ENCODE measurements around the gene CCDC146. TPM values are rescaled to one million over a fixed set of nuclear protein-coding genes. Genes with fewer than 3 reads are reported as not detected.
A peak's percentile ranks its signal among the peaks of the same experiment; 100 is the strongest.

CCDC146 gene
- total and polyA plus RNA-seq, 2 experiments from 2014 or later: 5.9 to 13.6 TPM

DNA sequence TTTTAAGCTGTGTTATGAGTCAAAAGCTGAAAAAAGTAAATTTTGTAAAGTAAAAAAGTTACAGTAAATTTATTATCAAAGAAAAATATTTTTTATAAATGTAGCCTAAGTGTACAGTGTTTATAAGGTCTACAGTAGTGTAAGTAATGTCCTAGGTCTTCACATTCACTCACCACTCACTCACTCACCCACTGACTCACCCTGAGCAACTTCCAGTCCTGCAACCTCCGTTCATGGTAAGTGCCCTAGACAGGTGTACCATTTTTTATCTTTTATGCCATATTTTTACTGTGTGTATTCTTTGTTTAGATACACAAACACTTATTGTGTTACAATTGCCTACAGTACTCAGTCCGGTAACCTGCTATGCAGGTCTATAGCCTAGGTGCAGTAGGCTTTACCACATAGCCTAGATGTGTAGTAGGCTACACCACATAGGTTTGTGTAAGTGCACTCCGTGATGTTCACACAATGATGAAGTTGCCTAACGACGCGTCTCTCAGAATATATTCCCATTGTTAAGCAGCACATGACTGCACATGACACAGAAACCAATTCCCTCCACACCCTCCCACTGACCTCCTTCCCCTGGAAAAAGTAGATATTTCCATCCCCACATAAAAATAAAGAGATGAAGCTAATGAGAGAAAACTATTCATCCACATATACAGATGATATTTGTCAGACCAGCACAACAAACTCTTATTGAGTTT lies 122.0 kb downstream of the CCDC146 start:
- Histone ChIP-seq H3K4me1 (ENCODE audit: low read depth) (peaks cover 49% of the 10 kb centered on the region), H3K27ac (peak overlapping the region; percentile 97), H3K36me3 (no peaks in the 10 kb centered on the region), H3K9me3 (ENCODE audit: low read depth) (no peaks in the 10 kb centered on the region), H3K4me3 (no peak overlapping the region), H3K27me3 (no peaks in the 10 kb centered on the region)
- no peak for DNase-seq (ENCODE audit: low read depth in 1 of 2, low spot score in 1 of 2)
- TF ChIP-seq, protein P1, sequence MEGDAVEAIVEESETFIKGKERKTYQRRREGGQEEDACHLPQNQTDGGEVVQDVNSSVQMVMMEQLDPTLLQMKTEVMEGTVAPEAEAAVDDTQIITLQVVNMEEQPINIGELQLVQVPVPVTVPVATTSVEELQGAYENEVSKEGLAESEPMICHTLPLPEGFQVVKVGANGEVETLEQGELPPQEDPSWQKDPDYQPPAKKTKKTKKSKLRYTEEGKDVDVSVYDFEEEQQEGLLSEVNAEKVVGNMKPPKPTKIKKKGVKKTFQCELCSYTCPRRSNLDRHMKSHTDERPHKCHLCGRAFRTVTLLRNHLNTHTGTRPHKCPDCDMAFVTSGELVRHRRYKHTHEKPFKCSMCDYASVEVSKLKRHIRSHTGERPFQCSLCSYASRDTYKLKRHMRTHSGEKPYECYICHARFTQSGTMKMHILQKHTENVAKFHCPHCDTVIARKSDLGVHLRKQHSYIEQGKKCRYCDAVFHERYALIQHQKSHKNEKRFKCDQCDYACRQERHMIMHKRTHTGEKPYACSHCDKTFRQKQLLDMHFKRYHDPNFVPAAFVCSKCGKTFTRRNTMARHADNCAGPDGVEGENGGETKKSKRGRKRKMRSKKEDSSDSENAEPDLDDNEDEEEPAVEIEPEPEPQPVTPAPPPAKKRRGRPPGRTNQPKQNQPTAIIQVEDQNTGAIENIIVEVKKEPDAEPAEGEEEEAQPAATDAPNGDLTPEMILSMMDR (IDR thresholded peaks at IDR 0.05; ENCODE audit: low read depth, low read length): no peak

DNA sequence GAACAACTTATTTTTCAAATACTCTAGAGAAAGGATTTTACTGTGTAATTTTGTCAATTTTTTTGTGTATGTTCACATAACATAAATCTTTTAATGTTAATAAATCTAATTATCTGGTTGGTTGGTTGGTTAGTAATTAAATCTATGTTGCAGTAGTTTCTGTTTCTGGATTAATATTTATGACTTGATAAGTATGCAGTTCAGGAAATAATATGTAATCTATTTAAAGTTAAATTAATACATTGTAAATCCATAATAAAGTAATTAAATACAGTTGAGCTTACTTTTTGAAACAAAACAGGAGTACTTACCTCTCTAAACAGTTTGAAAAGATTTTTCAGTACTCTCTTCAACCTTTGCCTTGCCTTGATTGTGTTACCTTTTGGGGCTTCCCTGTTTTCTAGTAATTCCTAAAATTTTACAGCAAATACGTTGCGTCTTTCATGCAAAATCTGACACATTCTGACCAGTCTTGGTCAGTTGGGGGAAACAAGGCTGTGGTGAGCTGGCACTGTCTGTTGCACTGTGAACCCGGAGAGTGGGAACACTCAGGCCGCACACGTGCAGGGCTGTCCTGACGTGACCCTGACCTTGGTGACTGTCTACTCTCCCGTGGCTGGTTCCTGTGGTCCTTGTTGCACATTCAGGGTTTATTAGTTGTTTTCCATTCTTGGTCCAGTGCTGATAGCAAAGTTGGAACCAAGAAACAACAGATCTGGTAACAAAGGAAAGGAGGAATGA lies 122.8 kb downstream of the CCDC146 start:
- TF ChIP-seq, protein P1 (IDR thresholded peaks at IDR 0.05; ENCODE audit: low read depth, low read length): no peak

DNA sequence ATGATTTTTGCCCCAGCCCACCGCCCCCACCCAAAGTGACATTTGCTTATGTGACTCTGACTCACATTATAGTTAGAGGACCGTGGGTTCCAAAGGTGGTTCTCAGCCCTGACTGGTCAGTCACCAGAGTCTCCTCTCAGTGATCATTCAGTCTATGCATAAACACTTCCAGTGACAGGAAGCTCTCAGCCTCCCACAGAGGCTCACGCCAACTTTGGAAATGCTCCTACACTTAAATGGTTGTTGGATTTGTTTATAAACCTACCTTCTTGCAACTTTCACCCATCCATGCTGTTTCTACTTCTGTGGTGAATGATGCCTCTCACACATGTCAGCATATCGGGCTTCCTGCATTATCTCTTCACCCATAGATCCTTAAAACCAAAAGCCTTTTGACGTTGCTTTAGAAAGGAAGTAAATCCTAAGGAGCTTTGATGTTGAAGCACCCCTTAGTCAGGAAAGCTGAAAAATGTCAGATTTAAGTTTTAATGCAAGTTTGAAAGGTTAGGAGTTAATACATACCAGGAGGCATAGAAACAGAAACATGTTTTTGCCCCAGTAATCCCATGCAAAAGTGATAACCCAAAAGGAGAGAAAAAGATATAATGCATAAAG lies 123.7 kb downstream of the CCDC146 start:
- TF ChIP-seq, protein P1 (IDR thresholded peaks at IDR 0.05; ENCODE audit: low read depth, low read length): no peak
- Histone ChIP-seq H3K4me3 (no peak overlapping the region), H3K27ac (peak overlapping the region; percentile 61), H3K27me3 (no peaks in the 10 kb centered on the region), H3K36me3 (no peaks in the 10 kb centered on the region), H3K4me1 (ENCODE audit: low read depth) (peaks cover 49% of the 10 kb centered on the region), H3K9me3 (ENCODE audit: low read depth) (no peaks in the 10 kb centered on the region)
- DNase-seq (ENCODE audit: low read depth in 1 of 2, low spot score in 1 of 2): peak in 1 of 2 donors; percentile 41

More for the DNA sequence above, 122.8 kb downstream of the CCDC146 start:
- Histone ChIP-seq H3K4me3 (no peak overlapping the region), H3K9me3 (ENCODE audit: low read depth) (no peaks in the 10 kb centered on the region), H3K27ac (peak overlapping the region; percentile 61), H3K27me3 (no peaks in the 10 kb centered on the region), H3K4me1 (ENCODE audit: low read depth) (peaks cover 49% of the 10 kb centered on the region), H3K36me3 (no peaks in the 10 kb centered on the region)
- DNase-seq (ENCODE audit: low read depth in 1 of 2, low spot score in 1 of 2): peak in 1 of 2 donors; percentile 34

DNA sequence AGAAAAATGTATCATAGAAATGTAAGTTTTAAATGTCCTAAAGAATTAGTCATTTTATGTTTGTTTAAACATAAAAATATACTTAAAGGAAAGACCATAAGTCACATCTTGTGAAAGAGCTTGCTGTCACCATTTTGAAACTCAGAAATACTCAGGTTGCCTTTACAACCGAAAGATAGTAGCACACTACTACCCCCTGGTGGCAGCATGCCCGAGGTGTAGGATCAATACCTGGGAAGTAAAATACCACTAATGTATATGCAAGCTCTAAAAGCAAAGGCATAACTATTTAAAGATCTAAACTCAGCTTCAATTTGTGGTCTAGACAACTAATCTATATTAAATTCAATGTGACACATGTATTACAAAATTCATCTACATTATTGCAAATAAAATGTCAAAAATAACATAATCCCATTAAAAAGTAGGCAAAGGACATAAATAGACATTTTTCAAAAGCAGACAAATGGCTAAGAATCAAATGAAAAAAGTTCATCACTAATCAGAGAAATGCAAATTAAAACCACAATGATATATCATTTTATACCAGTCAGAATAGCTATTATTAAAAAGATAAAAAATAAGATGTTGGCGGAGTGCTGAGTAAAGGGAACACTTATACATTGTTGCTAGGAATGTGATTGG lies 124.9 kb downstream of the CCDC146 start:
- H3K27me3 ChIP-seq: no peaks in the 10 kb centered on the region
- TF ChIP-seq, protein P1 (IDR thresholded peaks at IDR 0.05; ENCODE audit: low read depth, low read length): peak; percentile 77
- H3K4me1 ChIP-seq (ENCODE audit: low read depth): peaks cover 39% of the 10 kb centered on the region
- peak; percentile 84 to 89 for DNase-seq (ENCODE audit: low read depth in 1 of 2, low spot score in 1 of 2)
- H3K36me3 ChIP-seq: no peaks in the 10 kb centered on the region
- no peak overlapping the region for H3K27ac ChIP-seq
- H3K9me3 ChIP-seq (ENCODE audit: low read depth): no peaks in the 10 kb centered on the region
- no peak overlapping the region for H3K4me3 ChIP-seq

DNA sequence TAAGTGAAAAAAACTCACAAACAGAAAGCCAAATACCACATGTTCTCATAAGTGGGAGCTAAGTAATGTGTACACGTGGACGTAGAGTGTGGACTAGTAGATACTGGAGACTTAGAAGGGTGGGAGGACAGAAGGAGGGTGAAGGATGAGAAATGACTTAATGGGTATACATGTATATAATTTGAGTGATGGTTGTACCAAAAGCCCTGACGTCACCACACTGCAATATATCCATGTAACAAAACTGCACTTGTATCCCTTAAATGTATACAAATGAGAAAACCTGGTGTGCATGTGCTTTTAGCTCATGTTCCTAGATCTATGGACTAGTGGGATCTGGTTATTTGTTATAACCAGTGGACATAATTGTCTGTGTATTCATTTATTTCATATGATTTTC lies 125.7 kb downstream of the CCDC146 start:
- H3K36me3 ChIP-seq: no peaks in the 10 kb centered on the region
- no peak for DNase-seq (ENCODE audit: low read depth in 1 of 2, low spot score in 1 of 2)
- no peak overlapping the region for H3K4me3 ChIP-seq
- H3K27ac ChIP-seq: no peak overlapping the region
- no peaks in the 10 kb centered on the region for H3K9me3 ChIP-seq (ENCODE audit: low read depth)
- H3K4me1 ChIP-seq (ENCODE audit: low read depth): peaks cover 33% of the 10 kb centered on the region
- TF ChIP-seq, protein P1 (IDR thresholded peaks at IDR 0.05; ENCODE audit: low read depth, low read length): no peak
- H3K27me3 ChIP-seq: no peaks in the 10 kb centered on the region
